ENCODE data around the gene PYGB.
A peak's percentile ranks its signal among the peaks of the same experiment; 100 is the strongest.
"Not testable (repeated sequence)": the region's sequence is repeated elsewhere in the genome, so short reads cannot be mapped to it uniquely, and the experiment has no call there.

The PYGB gene

GRCh38 chr20:25230166-25230831 is 17.6 kb upstream of the PYGB start:
- DNase-seq: no peak

DNA sequence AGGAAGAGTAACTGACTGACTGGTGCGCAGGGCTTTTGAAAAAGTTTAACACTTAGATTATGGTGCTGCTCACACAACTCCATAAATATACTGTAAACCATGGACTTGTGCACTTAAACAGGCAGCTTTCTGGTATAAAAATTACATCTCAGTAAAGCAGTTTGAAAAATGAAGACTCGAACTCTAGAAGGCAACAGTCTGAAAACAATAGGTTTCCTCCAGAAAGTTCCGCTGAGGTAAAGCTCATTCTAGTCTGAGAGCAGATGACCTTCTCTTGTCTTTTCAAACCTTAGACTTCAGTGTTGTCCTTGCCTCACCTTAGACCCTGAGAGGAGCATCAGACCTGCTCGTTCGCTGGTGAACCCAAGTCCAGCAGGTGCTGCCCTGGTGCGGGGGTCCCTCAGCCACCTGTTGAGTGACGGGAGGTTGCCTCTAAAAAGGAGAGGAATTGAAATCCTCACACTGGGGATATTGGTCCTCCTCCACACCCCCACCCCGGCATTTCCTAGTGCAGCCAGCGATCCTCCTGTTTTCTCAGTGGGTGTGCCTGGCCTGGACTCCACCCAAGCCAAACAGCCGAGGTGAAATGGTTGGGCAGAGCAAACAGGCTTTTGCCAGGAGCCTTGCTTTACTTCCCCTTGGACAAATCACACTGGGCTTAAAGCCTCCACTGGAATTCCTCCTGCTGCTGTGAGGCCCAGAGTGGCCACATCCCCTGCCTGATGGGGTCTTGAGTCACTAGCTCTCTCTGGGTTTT is 14.7 kb upstream of the PYGB start:
- DNase-seq: no peak

- not testable (repeated sequence) for DNase-seq
Observed at GRCh38 chr20:25234009-25234849, 13.7 kb upstream of the PYGB start.

DNA sequence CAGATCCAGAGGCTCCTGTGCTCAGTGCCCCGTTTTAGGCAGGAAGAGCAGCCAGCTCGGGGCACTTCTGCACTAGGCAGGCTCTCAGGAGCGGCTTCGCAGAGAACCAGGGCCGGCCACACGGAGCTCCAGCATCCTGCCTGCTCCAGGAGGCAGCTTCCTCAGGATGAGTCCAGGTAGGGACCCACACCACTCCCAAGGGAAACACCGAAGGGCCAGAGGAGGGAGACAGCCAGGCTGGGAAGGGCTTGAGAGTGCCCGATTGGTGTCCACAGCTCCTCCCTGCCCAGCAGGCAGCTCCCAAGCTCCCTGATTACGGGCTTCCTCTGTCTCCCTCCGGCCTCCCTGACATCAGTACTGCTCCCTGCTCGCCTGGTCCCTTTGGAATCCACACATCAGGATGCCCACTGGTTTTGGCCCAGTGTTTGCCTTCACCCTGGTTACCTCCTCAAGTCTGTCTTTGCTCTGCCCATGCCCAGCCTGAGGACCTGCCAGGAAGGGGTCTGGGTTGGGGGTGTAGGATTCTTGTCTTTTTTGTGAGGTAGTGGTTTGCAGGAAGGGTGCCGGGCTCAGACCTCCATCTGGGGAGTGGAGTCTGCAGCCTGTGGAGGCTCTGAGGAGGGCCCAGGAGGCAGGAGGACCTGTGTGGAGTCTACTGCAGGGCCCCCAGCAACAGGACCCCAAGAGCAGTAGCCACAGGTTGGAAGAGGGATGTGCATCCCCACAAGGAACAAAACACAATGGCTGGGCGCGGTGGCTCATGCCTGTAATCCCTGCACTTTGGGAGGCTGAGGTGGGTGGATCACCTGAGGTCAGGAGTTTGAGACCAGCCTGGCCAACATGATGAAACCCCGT is 11.2 kb upstream of the PYGB start:
- DNase-seq: no peak

- DNase-seq: no peak
Observed at GRCh38 chr20:25237610-25238318, 10.1 kb upstream of the PYGB start.

DNA sequence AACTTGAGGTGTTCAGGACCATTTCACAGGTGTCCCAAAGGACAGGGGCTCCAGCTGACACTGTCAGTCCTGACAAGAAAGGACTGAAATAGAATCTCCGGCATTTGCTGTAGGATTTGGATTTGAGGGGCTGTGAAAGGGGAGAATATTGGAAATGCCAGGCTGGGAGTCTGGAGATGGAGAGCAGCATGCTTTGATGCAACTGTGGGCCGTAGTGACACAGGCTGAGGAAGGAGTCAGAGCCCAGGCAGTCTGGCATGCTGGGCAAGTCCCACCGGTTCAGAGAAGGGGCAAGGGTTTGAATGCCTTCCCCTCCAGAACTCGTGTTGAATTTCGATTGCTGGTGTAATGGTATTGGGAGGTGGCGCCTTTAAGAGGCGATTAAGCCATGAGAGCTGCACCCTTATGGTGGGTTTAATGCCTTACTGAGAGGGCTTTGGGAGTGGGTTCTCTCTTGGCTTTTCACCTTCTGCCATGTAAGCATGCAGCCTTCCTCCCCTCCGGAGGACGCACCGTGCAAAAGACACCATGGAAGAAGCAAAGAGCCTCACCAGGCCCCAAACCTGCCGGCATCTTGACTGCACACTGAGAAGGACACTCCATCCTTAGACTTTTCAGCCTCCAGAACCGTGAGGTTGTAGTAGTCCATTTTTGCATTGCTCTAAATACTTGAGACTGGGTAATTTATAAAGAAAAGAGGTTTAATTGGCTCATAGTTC is 9.4 kb upstream of the PYGB start:
- DNase-seq: no peak

- DNase-seq: no peak
Observed at GRCh38 chr20:25239387-25240370, 8.2 kb upstream of the PYGB start.

- not testable (repeated sequence) for DNase-seq
Observed at GRCh38 chr20:25240851-25241658, 6.8 kb upstream of the PYGB start.

- DNase-seq: not testable (repeated sequence)
Observed at GRCh38 chr20:25241659-25241955, 6.3 kb upstream of the PYGB start.

DNA sequence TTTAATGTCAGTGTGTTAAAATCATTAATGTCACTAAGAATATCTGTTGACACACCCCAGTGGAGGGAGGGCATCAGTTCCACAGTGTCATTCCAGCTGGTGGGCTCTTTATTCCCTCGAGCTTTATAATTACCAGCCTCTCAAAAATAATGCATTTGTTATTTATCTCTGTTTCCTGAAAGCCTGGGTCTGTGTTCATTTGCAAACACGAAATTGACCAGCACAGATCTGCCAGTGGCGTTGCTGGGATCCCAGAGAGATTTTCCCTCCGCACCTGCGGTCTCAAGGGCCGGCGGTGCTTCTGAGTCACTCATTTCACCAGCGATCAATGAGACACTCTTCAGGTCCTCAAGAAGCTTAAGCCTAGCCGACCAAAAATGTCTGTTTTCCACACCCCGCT is 5.7 kb upstream of the PYGB start:
- DNase-seq: peak; percentile 18

DNA sequence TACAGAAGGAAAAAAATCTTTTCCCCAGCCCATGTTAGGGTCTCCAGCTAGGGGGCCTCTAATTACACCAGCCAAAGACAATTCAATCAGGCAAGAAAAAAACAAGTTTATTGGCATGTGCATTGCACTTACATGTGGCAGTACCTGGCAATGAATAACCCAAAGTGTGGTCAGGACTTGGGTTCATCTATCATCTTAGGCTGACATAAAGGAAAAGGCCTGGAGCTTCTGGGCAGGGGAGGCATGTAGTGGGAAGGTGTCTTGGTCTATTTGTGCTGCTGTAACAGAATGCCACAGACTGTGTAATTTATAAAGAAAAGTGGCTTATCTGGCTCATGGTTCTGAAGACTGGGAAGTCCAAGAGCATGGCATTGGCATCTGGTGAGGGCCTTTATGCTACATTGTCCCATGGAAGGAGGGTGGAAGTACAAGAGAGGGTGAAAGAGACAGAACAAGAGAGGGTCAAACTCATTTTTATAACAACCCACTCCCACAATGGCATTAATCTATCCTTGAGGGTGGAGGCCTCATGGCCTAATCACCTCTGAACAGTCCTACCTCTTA is 4.4 kb upstream of the PYGB start:
- DNase-seq: no peak

- no peak for DNase-seq
Observed at GRCh38 chr20:25244976-25245375, 2.9 kb upstream of the PYGB start.

GRCh38 chr20:25245461-25245860 is 2.4 kb upstream of the PYGB start:
- no peak for DNase-seq

- DNase-seq: no peak
Observed at GRCh38 chr20:25246182-25246999, 1.5 kb upstream of the PYGB start.

DNA sequence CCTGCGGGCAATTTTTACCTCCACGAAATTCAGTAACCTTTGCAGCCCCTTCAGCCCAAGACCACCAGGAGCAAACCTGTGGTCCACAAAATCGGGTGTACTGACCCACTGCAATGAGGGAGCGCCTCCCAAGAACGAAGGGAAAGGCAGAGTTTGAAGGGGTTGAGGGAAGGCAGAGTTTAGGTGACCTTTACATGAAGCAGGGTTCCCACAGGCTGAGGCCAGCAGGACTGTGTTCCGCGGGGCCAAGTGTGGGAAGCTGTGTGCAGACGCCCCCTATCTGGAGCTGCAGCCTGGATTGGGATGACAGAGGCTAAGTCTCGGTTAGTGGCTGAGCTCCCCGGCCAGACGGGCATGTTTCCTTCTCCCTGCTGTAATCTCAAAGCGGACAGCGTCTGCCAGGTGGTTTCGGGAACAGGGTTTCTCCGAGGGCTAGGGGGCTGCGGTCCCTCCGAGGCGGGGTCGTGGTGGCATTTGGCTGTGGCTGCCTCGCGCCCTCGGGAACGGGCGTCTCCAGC is 826 bp upstream of the PYGB start:
- no peak for DNase-seq

- no peak for DNase-seq
Observed at GRCh38 chr20:25247518-25247955, 348 bp upstream of the PYGB start.

- no peak for DNase-seq
Observed at GRCh38 chr20:25248786-25249172, 894 bp downstream of the PYGB start.
